WTC11 (cell line): ENCODE results near the gene NUP50.

Experiments used
- ATF3 ChIP-seq: sonication (generic); formaldehyde crosslinking; conservative IDR thresholded peaks from 2 replicates; pipeline ENCODE4 v1.8.1; 2022; ENCODE audit warnings: mild to moderate bottlenecking, missing genetic modification reagents
- HMGXB4 ChIP-seq: sonication (generic); formaldehyde crosslinking; IDR thresholded peaks from 2 replicates; pipeline ENCODE4 v1.8.1; 2023; ENCODE audit warnings: mild to moderate bottlenecking, moderate library complexity, missing genetic modification reagents
- MAX ChIP-seq: sonication (generic); formaldehyde crosslinking; IDR thresholded peaks from 2 replicates; pipeline ENCODE4 v1.8.0; 2022; ENCODE audit warnings: mild to moderate bottlenecking, missing genetic modification reagents
- ZNF232 ChIP-seq: sonication (generic); formaldehyde crosslinking; IDR thresholded peaks from 2 replicates; pipeline ENCODE4 v1.8.0; 2022; ENCODE audit warnings: mild to moderate bottlenecking, missing genetic modification reagents

GRCh38 chr22:45195616-45196015 lies 31.9 kb downstream of the NUP50 start:
- TF ChIP-seq HMGXB4 (CRISPR knock-in tag): no peak
- no peak for TF ChIP-seq ATF3 (CRISPR knock-in tag)
- no peak for TF ChIP-seq MAX (CRISPR knock-in tag)
- TF ChIP-seq ZNF232 (CRISPR knock-in tag): no peak
